GM18873 (cell line): ENCODE results near the gene FRMPD2.
"Not testable (repeated sequence)": the region's sequence is repeated elsewhere in the genome, so short reads cannot be mapped to it uniquely, and the experiment has no call there.

Experiments used
- ATAC-seq: cut with Tn5 transposase; IDR thresholded peaks from one replicate; pipeline ENCODE4 v1.9.1; 2021; ENCODE audit warnings: mild to moderate bottlenecking, moderate library complexity, moderate number of reproducible peaks; ENCODE audit not compliant: unreplicated experiment, low FRiP score

Gene FRMPD2

GRCh38 chr10:48213047-48213446 is 61.4 kb downstream of the FRMPD2 start:
- ATAC-seq, result no peak

- ATAC-seq, result no peak
Measured at GRCh38 chr10:48211777-48212176, 62.7 kb downstream of the FRMPD2 start.

GRCh38 chr10:48210966-48211365 is 63.5 kb downstream of the FRMPD2 start:
- ATAC-seq, result no peak

GRCh38 chr10:48210391-48210790 is 64.1 kb downstream of the FRMPD2 start:
- no peak for ATAC-seq

GRCh38 chr10:48209241-48209640 is 65.3 kb downstream of the FRMPD2 start:
- ATAC-seq, result no peak

- no peak for ATAC-seq
Measured at GRCh38 chr10:48207853-48208252, 66.6 kb downstream of the FRMPD2 start.

- no peak for ATAC-seq
Measured at GRCh38 chr10:48206482-48207250, 67.8 kb downstream of the FRMPD2 start.

- no peak for ATAC-seq
Measured at GRCh38 chr10:48205918-48206317, 68.6 kb downstream of the FRMPD2 start.

- ATAC-seq, result no peak
Measured at GRCh38 chr10:48199580-48200377, 74.7 kb downstream of the FRMPD2 start.

- ATAC-seq, result no peak
Measured at GRCh38 chr10:48197236-48197899, 77.1 kb downstream of the FRMPD2 start.

GRCh38 chr10:48195803-48196202 is 78.7 kb downstream of the FRMPD2 start:
- no peak for ATAC-seq

DNA sequence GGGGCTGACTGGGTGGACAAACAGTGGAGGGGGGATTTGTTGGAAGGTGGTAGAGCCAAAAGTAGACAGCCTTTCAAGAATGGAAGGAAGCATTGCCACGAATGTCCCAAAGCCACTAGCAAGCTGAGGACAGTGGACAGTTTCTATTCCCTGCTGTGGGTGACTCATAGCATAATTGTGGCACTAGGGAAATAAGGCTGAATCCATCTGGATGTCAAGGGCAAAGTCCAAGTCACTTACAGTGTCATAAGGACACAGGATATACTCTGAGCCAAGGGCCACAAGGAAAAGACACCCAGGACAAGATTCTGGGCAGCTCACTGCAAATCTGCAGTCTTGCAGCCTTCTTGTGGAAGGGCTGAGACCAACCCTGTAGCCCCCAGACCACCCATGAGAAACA is 79.7 kb downstream of the FRMPD2 start:
- ATAC-seq, result no peak

GRCh38 chr10:48193556-48193955 is 80.9 kb downstream of the FRMPD2 start:
- no peak for ATAC-seq

GRCh38 chr10:48192881-48193450 is 81.5 kb downstream of the FRMPD2 start:
- no peak for ATAC-seq

DNA sequence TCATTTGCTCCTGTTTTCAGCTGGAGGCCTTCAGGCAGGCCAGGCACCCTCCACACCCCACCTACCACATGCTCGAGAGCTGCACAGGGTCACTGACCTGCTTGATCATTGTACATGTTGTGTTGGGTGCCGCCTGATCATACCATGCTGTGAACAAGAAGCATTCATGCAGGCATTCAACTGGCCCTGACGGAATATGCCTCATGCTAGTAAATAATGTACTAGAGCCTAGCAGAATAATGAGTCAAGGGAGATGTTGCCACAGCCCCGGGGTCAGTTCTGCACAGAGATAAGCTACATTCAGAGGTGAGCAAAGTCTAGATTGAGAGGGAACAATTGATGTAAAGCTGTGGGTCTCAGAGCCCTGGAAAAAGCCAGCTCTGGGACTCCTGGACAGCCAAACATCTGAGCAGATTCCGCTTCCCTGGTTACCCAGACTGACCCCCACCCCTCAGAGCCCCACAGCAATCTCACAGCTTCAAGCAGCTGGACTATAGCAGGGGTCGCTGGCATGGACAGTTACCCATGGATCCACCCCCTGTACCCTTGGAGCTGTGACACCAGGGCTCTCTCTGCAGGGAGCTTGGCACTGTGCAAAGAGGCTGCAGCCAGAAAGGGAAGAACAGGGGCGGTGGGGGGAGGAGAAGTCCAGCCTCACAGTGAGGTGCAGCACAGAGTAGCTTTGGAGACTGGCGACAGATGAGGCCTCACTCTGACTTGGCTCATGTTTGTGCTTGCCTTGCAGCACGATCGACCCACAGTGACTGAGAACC is 86.6 kb downstream of the FRMPD2 start:
- no peak for ATAC-seq

DNA sequence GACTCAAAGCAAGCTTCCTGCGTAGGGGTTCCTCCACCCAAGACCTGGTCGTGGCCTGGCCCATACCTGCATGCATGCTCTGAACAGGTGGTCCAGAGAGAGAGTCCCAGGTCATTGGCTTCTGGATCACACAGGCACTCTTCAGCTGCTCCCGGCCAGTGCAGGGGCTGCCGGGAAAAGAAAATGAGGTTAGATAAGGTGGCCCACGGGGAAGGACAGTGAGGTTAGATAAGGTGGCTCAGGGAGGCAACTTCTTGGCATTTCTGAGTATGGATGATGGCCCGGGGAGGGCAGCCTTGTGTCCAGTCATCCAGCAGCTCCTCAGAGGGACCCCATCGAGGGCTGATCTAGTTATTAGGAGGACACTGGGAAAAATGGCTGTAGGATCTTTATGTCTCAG is 87.4 kb downstream of the FRMPD2 start:
- ATAC-seq, result no peak

DNA sequence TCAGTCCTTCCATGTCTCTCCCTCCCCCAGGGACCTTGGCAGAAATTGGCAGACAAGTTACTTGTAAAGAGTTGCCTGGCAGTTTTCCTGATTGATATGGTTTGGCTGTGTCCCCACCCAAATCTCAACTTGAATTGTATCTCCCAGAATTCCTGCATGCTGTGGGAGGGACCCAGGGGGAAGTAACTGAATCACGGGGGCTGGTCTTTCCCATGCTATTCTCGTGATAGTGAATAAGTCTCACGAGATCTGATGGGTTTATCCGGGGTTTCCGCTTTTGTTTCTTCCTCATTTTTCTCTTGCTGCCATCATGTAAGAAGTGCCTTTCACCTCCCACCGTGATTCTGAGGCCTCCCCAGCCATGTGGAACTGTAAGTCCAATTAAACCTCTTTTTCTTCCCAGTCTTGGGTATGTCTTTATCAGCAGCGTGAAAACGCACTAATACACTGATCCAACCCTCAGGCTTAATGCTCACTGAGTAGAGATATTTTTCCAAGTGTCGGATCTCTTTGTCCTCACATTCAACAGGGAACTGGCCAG is 88.2 kb downstream of the FRMPD2 start:
- not testable (repeated sequence) for ATAC-seq

DNA sequence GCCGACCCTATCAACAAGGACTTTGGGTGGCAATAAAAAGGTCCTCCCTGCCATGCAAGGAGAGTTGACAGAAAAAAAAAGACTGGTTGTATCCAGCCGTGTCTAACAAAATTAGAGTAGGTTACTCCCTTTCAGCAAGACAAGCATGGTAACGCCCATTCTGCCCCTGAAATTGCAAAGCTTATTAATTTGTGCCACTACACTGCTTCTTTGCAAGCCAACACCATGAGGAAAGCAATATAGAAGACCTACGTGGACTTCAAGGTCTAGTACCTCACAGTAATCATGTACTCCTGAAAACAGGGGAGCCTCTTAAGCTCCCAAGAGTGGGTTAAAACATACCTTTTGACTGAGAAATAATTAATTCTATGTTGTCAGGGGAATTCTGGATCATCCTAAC is 90.3 kb downstream of the FRMPD2 start:
- ATAC-seq, result no peak

DNA sequence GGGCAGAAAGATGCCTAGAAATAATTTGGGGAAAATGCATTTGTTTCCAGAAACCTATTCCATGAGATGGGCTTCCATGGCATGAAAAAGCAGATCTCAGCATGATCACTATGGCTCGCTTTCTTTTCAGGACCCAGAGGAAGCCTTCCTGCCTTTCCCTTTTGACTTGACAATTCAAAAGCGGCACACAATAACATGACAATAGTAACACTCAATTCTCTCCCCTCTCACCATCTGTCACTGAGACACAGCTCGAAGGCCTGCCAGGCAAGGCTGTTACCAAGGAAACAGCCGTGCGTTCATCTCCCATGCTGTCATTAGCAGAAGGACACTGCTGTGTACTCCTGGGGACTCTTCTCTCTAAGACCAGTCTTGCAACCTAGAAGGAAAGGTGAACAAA is 101.8 kb downstream of the FRMPD2 start:
- not testable (repeated sequence) for ATAC-seq

GRCh38 chr10:48160670-48161069 is 113.8 kb downstream of the FRMPD2 start:
- ATAC-seq, result not testable (repeated sequence)
